Skin epidermis (tissue), 12 donors: ENCODE data around the gene MRPL51.
"Not testable (repeated sequence)": the region's sequence is repeated elsewhere in the genome, so short reads cannot be mapped to it uniquely, and the experiment has no call there.

Experiments used
- H3K27ac ChIP-seq, 21 experiments: fragments of 200-600 bp; sonication (generic) in 11 of 21; one replicate each; pipeline ENCODE4 v1.5.0; 2020; ENCODE audit warnings: mild to moderate bottlenecking in 3 of 21, inconsistent platforms in 2 of 21, moderate library complexity in 2 of 21
- H3K4me3 ChIP-seq, 7 experiments: fragments of 200-600 bp; sonication (generic) in 2 of 7; one replicate each; pipeline ENCODE4 v1.5.0; 2020; ENCODE audit warnings: inconsistent platforms in 2 of 7, mild to moderate bottlenecking in 2 of 7, moderate library complexity in 1 of 7

MRPL51 gene

DNA sequence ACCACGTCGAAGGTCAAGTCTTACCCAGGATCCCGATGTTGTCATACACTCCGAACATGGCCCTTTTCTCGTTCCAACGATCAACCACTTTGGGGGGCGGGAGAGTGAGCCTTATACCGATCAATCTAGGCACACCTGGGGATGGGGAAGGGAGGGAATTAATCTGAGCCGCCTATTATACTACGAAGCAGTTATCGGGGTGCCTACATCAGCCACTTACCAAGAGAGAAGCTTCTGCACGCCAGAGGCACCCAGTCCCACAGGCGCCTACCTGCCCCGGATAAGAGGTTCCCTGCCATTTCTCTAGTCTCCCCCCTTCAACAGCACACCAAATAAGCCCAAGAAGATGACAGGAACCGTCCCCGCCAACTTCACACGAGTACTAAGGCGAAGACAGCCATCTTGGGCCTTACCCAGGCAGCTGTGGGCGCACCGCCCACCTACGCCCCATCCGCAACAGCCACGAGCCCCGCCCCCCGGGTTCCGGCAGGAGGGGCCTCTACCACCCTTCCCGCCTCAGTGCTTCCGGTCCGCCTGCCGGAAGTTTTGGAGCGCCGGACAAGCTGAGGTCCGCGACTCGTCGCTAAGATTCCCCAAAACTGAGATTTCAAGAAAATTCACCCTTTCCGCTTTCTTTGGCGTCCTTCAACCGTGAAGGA lies at the start of gene MRPL51:
Gene MRPL51 (minus strand): TSS at position 425 of the 659 bp plus-strand sequence. CDS start 126 bp downstream, at position 299.
- Histone ChIP-seq H3K27ac (peak within 1 kb of the TSS; percentile 66 to 97 (median 92)), H3K4me3 (peak within 1 kb of the TSS; percentile 65 to 82 (median 68))

DNA sequence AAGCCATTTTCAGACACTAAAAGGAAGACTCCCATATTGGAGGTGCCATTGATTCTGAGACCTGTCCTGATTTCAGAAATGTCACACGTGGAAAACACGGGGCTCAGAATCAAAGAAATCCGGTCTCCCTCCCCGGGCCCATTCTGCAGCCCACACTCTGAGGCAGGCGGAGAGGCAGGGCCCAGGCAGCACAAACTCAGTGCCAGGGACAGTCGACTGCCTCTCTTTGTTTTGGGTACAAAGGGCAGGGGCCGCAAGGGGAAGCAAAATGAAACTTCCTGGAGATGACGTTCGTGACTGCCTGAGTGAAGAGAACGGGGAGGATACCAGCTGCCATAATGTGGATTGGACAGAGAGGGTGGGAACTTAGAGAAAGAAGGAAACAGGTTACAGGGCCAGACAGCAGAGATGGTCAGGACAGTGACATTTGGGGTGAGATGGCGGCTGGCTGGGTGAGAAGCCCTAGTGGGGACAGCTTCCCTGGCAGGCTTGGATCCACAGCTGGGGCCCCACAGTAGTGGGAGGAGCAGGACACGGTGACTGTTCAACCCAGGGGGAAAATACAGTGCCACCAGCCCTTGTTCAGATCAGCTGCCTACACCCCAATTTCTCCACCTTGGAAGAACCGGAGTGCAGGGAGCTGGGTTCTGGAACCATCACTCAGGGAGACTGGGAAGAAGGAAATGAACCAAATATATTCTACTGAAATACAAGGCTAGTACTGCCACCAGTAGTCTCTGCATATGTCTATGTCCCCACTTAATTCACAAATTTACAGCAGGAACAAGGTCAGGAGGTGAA lies 49.3 kb upstream of the MRPL51 start:
- no peak overlapping the region for H3K4me3 ChIP-seq
- H3K27ac ChIP-seq, result peak overlapping the region in 7 of 21 experiments; percentile 17 to 80 (median 36)

DNA sequence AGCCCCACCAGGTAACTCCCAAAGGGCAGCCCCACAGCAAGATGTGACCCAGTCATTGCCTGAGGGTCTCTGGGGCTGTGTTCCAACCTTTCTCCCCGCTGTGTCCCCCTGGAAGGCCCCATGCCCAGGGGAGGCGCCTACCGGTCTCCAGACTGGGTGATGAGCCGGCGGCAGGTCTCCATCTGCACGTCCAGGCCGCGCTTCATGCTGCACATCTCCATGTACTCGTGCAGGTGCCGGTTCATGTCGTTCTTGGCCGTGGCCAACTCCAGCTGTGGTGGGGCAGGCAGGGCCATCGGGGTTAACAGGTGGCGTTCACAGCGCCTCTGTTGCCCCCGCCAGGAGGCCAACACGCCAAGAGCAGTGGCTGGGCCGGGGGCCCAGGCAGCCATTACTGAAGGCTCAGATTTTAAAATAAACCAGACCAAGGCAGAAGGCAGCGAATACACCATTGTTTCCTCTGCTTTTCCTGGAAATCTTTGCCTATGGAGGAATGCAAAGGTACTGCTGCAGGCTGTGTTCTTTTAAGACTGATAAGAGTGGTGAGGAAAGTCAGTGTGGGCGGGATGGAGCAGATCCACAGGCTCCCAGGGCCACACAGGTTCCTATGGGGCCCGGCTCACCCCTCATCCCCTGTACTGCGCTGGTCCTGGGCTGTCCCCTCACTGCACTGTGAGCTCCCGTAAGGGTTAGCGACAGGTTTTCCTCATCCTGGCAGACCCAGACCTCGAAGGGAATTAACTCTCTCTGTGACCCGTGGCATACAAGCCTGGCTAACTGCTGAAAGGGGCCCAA lies 48.5 kb upstream of the MRPL51 start:
- Histone ChIP-seq H3K27ac (peak overlapping the region in 12 of 21 experiments; percentile 21 to 80 (median 72)), H3K4me3 (no peak overlapping the region)

DNA sequence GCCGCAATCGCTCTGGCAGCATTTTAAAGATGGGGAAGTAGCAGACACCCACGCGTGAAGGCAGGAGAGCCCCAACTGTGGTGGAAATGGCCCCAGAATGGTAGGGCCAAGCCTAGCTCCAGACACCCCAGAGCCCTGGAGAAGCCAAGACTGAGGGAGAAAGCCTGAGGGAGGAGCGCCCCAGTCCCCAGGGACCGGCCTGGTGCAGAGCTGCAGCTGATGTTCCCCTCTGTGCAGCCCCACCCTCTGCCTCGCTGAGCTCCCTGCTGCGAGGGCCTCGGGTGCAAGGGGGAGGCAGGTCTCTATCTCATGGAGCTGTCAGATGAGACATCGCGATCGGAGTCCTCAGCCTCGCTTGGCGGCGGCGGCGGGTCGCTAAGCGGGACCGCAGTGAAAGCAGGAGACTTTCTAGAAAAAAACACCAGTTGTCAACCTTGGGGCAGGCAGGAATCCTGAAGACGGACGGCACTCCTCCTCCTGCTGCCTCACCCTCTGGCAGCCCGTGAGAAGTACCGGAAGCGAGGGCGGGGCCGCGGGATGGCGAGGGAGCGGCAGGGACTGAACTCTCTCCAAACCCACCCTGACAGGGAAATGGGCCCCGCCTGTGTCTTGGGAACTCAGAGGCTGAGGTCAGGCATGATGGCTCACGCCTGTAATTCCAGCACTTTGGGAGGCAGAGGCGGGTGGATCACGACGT lies 47.3 kb upstream of the MRPL51 start:
- peak overlapping the region in 1 of 7 experiments; percentile 7 for H3K4me3 ChIP-seq
- peak overlapping the region in 19 of 21 experiments; percentile 21 to 80 (median 67) for H3K27ac ChIP-seq

DNA sequence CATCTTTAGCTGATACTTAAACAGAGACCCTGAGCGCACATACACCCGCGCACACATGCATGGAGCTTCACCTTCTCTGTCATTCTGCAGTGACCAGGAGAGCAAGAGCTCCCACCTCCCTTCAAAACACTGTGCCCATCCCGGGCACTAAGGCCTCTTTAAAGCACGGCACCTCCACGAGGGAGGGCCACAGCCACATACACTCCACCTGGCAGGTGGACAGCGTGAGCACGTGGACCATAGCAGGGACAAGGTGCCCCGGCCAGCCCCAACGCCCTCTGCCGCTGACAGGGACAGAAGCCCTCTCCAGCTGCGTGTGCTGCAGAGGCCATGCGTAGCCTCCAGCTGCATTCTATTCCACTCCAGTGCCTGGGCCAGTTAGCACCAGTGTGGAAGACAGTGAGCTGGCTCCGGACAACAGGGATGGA lies 46.7 kb upstream of the MRPL51 start:
- H3K27ac ChIP-seq, result peak overlapping the region in 18 of 21 experiments; percentile 21 to 80 (median 67)
- H3K4me3 ChIP-seq, result no peak overlapping the region

DNA sequence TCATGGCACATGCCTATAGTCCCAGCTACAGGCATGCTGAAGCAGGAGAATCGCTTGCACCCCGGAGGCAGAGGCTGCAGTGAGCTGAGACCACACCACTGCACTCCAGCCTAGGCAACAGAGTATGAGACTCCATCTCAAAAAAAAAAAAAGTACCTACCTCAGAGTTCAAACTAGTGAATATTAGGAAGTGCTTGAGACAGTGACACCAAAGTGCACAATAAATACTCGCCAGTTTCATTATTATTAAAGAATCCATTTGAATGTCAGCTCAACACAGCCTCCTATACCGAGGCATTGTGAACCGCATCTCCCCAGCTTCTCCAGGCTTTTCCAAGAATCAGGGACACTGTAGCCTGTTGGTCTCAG lies 46.2 kb upstream of the MRPL51 start:
- Histone ChIP-seq H3K4me3 (no peak overlapping the region), H3K27ac (peak overlapping the region in 5 of 21 experiments; percentile 51 to 78 (median 67))

DNA sequence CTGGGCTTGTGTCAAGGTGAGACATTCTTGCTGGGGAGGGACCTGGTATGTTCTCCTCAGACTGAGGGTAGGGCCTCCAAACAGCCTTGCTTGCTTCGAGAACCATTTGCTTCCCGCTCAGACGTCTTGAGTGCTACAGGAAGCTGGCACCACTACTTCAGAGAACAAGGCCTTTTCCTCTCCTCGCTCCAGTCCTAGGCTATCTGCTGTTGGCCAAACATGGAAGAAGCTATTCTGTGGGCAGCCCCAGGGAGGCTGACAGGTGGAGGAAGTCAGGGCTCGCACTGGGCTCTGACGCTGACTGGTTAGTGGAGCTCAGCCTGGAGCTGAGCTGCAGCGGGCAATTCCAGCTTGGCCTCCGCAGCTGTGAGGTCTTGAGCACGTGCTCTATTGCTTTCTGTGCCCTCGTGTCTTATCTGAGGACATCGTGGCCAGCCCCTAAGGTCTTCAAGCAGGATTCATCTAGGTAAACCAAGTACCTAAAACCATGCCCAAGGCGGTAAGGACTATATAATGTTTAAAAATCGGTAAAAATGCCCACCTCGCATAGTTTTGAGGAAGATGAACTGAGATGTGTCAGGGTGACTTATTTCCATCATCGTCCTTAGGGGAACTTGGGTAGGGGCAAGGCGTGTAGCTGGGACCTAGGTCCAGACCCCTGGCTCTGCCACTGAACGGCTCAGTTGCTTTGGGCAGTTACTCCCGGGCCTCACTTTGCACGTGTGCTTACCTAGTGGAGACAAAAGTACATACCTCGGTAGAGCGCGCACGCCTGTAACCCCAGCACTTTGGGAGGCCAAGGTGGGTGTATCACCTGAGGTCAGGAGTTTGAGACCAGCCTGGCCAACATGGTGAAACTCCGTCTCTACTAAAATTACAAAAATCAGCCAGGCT lies 45.6 kb upstream of the MRPL51 start:
- no peak overlapping the region for H3K4me3 ChIP-seq
- H3K27ac ChIP-seq, result peak overlapping the region in 7 of 21 experiments; percentile 6 to 99 (median 52)

DNA sequence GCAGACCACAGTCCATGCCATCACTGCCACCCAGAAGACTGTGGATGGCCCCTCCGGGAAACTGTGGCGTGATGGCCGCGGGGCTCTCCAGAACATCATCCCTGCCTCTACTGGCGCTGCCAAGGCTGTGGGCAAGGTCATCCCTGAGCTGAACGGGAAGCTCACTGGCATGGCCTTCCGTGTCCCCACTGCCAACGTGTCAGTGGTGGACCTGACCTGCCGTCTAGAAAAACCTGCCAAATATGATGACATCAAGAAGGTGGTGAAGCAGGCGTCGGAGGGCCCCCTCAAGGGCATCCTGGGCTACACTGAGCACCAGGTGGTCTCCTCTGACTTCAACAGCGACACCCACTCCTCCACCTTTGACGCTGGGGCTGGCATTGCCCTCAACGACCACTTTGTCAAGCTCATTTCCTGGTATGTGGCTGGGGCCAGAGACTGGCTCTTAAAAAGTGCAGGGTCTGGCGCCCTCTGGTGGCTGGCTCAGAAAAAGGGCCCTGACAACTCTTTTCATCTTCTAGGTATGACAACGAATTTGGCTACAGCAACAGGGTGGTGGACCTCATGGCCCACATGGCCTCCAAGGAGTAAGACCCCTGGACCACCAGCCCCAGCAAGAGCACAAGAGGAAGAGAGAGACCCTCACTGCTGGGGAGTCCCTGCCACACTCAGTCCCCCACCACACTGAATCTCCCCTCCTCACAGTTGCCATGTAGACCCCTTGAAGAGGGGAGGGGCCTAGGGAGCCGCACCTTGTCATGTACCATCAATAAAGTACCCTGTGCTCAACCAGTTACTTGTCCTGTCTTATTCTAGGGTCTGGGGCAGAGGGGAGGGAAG lies 44.7 kb upstream of the MRPL51 start:
- H3K4me3 ChIP-seq, result not testable (repeated sequence)
- peak overlapping the region in 14 of 21 experiments; percentile 8 to 99 (median 58) for H3K27ac ChIP-seq

DNA sequence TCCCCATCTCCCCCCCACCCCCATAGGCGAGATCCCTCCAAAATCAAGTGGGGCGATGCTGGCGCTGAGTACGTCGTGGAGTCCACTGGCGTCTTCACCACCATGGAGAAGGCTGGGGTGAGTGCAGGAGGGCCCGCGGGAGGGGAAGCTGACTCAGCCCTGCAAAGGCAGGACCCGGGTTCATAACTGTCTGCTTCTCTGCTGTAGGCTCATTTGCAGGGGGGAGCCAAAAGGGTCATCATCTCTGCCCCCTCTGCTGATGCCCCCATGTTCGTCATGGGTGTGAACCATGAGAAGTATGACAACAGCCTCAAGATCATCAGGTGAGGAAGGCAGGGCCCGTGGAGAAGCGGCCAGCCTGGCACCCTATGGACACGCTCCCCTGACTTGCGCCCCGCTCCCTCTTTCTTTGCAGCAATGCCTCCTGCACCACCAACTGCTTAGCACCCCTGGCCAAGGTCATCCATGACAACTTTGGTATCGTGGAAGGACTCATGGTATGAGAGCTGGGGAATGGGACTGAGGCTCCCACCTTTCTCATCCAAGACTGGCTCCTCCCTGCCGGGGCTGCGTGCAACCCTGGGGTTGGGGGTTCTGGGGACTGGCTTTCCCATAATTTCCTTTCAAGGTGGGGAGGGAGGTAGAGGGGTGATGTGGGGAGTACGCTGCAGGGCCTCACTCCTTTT lies 44.0 kb upstream of the MRPL51 start:
- Histone ChIP-seq H3K27ac (peak overlapping the region in 14 of 21 experiments; percentile 18 to 99 (median 81)), H3K4me3 (peak overlapping the region in 1 of 7 experiments; percentile 97)

DNA sequence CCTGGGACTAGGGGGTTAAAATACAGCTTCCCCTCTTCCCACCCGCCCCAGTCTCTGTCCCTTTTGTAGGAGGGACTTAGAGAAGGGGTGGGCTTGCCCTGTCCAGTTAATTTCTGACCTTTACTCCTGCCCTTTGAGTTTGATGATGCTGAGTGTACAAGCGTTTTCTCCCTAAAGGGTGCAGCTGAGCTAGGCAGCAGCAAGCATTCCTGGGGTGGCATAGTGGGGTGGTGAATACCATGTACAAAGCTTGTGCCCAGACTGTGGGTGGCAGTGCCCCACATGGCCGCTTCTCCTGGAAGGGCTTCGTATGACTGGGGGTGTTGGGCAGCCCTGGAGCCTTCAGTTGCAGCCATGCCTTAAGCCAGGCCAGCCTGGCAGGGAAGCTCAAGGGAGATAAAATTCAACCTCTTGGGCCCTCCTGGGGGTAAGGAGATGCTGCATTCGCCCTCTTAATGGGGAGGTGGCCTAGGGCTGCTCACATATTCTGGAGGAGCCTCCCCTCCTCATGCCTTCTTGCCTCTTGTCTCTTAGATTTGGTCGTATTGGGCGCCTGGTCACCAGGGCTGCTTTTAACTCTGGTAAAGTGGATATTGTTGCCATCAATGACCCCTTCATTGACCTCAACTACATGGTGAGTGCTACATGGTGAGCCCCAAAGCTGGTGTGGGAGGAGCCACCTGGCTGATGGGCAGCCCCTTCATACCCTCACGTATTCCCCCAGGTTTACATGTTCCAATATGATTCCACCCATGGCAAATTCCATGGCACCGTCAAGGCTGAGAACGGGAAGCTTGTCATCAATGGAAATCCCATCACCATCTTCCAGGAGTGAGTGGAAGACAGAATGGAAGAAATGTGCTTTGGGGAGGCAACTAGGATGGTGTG lies 43.1 kb upstream of the MRPL51 start:
- Histone ChIP-seq H3K27ac (peak overlapping the region; percentile 77 to 99 (median 96)), H3K4me3 (peak overlapping the region; percentile 69 to 100 (median 94))

DNA sequence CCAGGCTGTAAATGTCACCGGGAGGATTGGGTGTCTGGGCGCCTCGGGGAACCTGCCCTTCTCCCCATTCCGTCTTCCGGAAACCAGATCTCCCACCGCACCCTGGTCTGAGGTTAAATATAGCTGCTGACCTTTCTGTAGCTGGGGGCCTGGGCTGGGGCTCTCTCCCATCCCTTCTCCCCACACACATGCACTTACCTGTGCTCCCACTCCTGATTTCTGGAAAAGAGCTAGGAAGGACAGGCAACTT lies 42.6 kb upstream of the MRPL51 start:
- peak overlapping the region; percentile 77 to 99 (median 96) for H3K27ac ChIP-seq
- H3K4me3 ChIP-seq, result peak overlapping the region; percentile 69 to 100 (median 94)

DNA sequence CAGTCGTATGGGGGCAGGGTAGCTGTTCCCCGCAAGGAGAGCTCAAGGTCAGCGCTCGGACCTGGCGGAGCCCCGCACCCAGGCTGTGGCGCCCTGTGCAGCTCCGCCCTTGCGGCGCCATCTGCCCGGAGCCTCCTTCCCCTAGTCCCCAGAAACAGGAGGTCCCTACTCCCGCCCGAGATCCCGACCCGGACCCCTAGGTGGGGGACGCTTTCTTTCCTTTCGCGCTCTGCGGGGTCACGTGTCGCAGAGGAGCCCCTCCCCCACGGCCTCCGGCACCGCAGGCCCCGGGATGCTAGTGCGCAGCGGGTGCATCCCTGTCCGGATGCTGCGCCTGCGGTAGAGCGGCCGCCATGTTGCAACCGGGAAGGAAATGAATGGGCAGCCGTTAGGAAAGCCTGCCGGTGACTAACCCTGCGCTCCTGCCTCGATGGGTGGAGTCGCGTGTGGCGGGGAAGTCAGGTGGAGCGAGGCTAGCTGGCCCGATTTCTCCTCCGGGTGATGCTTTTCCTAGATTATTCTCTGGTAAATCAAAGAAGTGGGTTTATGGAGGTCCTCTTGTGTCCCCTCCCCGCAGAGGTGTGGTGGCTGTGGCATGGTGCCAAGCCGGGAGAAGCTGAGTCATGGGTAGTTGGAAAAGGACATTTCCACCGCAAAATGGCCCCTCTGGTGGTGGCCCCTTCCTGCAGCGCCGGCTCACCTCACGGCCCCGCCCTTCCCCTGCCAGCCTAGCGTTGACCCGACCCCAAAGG lies 42.1 kb upstream of the MRPL51 start:
- H3K4me3 ChIP-seq, result peak overlapping the region; percentile 69 to 100 (median 94)
- peak overlapping the region; percentile 77 to 99 (median 96) for H3K27ac ChIP-seq

DNA sequence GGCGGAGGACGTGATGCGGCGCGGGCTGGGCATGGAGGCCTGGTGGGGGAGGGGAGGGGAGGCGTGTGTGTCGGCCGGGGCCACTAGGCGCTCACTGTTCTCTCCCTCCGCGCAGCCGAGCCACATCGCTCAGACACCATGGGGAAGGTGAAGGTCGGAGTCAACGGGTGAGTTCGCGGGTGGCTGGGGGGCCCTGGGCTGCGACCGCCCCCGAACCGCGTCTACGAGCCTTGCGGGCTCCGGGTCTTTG lies 41.6 kb upstream of the MRPL51 start:
- peak overlapping the region; percentile 77 to 99 (median 96) for H3K27ac ChIP-seq
- H3K4me3 ChIP-seq, result peak overlapping the region; percentile 69 to 100 (median 94)

DNA sequence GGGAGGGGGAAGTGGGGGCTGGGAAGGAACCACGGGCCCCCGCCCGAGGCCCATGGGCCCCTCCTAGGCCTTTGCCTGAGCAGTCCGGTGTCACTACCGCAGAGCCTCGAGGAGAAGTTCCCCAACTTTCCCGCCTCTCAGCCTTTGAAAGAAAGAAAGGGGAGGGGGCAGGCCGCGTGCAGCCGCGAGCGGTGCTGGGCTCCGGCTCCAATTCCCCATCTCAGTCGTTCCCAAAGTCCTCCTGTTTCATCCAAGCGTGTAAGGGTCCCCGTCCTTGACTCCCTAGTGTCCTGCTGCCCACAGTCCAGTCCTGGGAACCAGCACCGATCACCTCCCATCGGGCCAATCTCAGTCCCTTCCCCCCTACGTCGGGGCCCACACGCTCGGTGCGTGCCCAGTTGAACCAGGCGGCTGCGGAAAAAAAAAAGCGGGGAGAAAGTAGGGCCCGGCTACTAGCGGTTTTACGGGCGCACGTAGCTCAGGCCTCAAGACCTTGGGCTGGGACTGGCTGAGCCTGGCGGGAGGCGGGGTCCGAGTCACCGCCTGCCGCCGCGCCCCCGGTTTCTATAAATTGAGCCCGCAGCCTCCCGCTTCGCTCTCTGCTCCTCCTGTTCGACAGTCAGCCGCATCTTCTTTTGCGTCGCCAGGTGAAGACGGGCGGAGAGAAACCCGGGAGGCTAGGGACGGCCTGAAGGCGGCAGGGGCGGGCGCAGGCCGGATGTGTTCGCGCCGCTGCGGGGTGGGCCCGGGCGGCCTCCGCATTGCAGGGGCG lies 41.0 kb upstream of the MRPL51 start, which contains the start of gene GAPDH:
Gene GAPDH (plus strand): TSS at position 595 of the 772 bp plus-strand sequence. CDS start 316 bp downstream, outside the sequence.
- Histone ChIP-seq H3K27ac (peak within 1 kb of the TSS; percentile 77 to 99 (median 96)), H3K4me3 (peak within 1 kb of the TSS; percentile 69 to 100 (median 94))

DNA sequence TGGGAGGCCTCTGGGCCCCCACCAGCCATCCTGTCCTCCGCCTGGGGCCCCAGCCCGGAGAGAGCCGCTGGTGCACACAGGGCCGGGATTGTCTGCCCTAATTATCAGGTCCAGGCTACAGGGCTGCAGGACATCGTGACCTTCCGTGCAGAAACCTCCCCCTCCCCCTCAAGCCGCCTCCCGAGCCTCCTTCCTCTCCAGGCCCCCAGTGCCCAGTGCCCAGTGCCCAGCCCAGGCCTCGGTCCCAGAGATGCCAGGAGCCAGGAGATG lies 40.5 kb upstream of the MRPL51 start:
- H3K4me3 ChIP-seq, result peak overlapping the region; percentile 69 to 100 (median 94)
- H3K27ac ChIP-seq, result peak overlapping the region; percentile 33 to 99 (median 96)
